IMR-90 (cell line): ENCODE results near the gene NAGPA. TPM values are rescaled to one million over a fixed set of nuclear protein-coding genes. Genes with fewer than 3 reads are reported as not detected.

Experiments
- ATAC-seq: fragments of 200-7000 bp; cut with Tn5 transposase; 2 replicates; pipeline ENCODE4 v1.9.1; 2020; ENCODE audit warnings: low read depth, mild to moderate bottlenecking, moderate library complexity
- BruUV-seq: library from RNA; stranded (reverse); fragments of 400-500 nt; replicated peaks from 2 replicates; lab custom pipeline; 2021; lab: Mats Ljungman, UMichigan
- CTCF ChIA-PET: fragments of 300-600 bp; formaldehyde crosslinking; extraction: SDS; loops from one replicate; lab custom pipeline; 2021; ENCODE audit warnings: antibody characterized with exemption; lab: Yijun Ruan, JAX
- POLR2A ChIA-PET: fragments of 300-600 bp; sonication (Branson Sonifier 250); formaldehyde crosslinking; loops from one replicate; lab custom pipeline; 2022; ENCODE audit warnings: antibody characterized with exemption; ENCODE audit not compliant: unreplicated experiment; lab: Charles Lee
- DNase-seq: peaks from one replicate; pipeline ENCODE4 v3.0.0; 2013
- H2AFZ ChIP-seq: replicated peaks from 2 replicates; pipeline ENCODE3; 2013; ENCODE audit warnings: low read length, mild to moderate bottlenecking; ENCODE audit not compliant: poor library complexity
- H2AK5ac ChIP-seq: 2 replicates; pipeline ENCODE4 v1.6.1; 2013; ENCODE audit warnings: low read depth, low read length, inconsistent platforms
- H2AK9ac ChIP-seq: replicated peaks from 2 replicates; pipeline ENCODE3; 2013; ENCODE audit warnings: mild to moderate bottlenecking, low read depth, low read length, moderate library complexity; ENCODE audit not compliant: poor library complexity
- H2BK120ac ChIP-seq: 2 replicates; pipeline ENCODE4 v1.6.1; 2013; ENCODE audit warnings: low read depth, low read length, inconsistent platforms
- H2BK15ac ChIP-seq: 3 replicates; pipeline ENCODE4 v1.6.1; 2013; ENCODE audit warnings: low read depth, low read length, inconsistent platforms
- H2BK20ac ChIP-seq: 2 replicates; pipeline ENCODE4 v1.6.1; 2013; ENCODE audit warnings: low read depth, mild to moderate bottlenecking, inconsistent platforms, low read length, moderate library complexity
- H2BK5ac ChIP-seq: 2 replicates; pipeline ENCODE4 v1.6.1; 2013; ENCODE audit warnings: mild to moderate bottlenecking, low read depth, low read length, inconsistent platforms; ENCODE audit not compliant: poor library complexity, severe bottlenecking
- H3K14ac ChIP-seq: replicated peaks from 2 replicates; pipeline ENCODE4 v1.6.1; 2013; ENCODE audit warnings: low read depth, low read length, inconsistent platforms
- H3K18ac ChIP-seq: 2 replicates; pipeline ENCODE4 v1.6.1; 2013; ENCODE audit warnings: low read depth, low read length, control low read depth
- H3K23ac ChIP-seq: 2 replicates; pipeline ENCODE4 v1.6.1; 2013; ENCODE audit warnings: low read depth, low read length, inconsistent platforms
- H3K27ac ChIP-seq: 2 replicates; pipeline ENCODE4 v1.5.1; 2013; ENCODE audit warnings: mild to moderate bottlenecking, control low read depth, low read length; ENCODE audit not compliant: insufficient read depth
- H3K27me3 ChIP-seq: 2 replicates; pipeline ENCODE4 v1.6.1; 2013; ENCODE audit warnings: low read length; ENCODE audit not compliant: control insufficient read depth, insufficient read depth
- H3K36me3 ChIP-seq: 2 replicates; pipeline ENCODE4 v1.6.1; 2013; ENCODE audit warnings: low read length, mixed read lengths; ENCODE audit not compliant: control insufficient read depth, insufficient read depth
- H3K4ac ChIP-seq: 2 replicates; pipeline ENCODE4 v1.6.1; 2013; ENCODE audit warnings: low read depth, low read length, inconsistent platforms
- H3K4me1 ChIP-seq: 2 replicates; pipeline ENCODE4 v1.6.1; 2013; ENCODE audit warnings: low read length, mixed read lengths; ENCODE audit not compliant: control insufficient read depth, insufficient read depth
- H3K4me2 ChIP-seq: 2 replicates; pipeline ENCODE4 v1.6.1; 2013; ENCODE audit warnings: low read depth, mild to moderate bottlenecking, control low read depth, low read length, moderate library complexity
- H3K4me3 ChIP-seq: 2 replicates; pipeline ENCODE4 v1.5.1; 2013; ENCODE audit warnings: low read depth, mild to moderate bottlenecking, control low read depth, low read length, moderate library complexity; ENCODE audit not compliant: insufficient read depth
- H3K56ac ChIP-seq: 2 replicates; pipeline ENCODE4 v1.6.1; 2013; ENCODE audit warnings: low read length, inconsistent platforms; ENCODE audit not compliant: insufficient read depth; ENCODE audit errors: extremely low read depth
- H3K79me1 ChIP-seq, 2 experiments: 2 replicates each; pipeline ENCODE4 v1.6.1; 2013; ENCODE audit warnings: low read length in 2 of 2, inconsistent platforms in 1 of 2, low read depth in 1 of 2
- H3K9ac ChIP-seq: 2 replicates; pipeline ENCODE4 v1.6.1; 2013; ENCODE audit warnings: low read depth, low read length, control low read depth
- H3K9me1 ChIP-seq: 2 replicates; pipeline ENCODE4 v1.6.1; 2013; ENCODE audit warnings: low read length, inconsistent platforms; ENCODE audit not compliant: insufficient read depth
- H3K9me3 ChIP-seq: 2 replicates; pipeline ENCODE4 v1.6.1; 2013; ENCODE audit warnings: low read length; ENCODE audit not compliant: control insufficient read depth, insufficient read depth
- H4K20me1 ChIP-seq: 2 replicates; pipeline ENCODE4 v1.6.1; 2013; ENCODE audit warnings: low read length, inconsistent platforms; ENCODE audit not compliant: insufficient read depth
- H4K5ac ChIP-seq: 2 replicates; pipeline ENCODE4 v1.6.1; 2013; ENCODE audit warnings: mild to moderate bottlenecking, low read depth, low read length, control low read depth
- H4K8ac ChIP-seq, 2 experiments: 2 replicates each; pipeline ENCODE4 v1.6.1; 2013; ENCODE audit warnings: low read depth in 2 of 2, low read length in 2 of 2, control low read depth in 1 of 2, inconsistent platforms in 1 of 2
- H4K91ac ChIP-seq: 2 replicates; pipeline ENCODE4 v1.6.1; 2013; ENCODE audit warnings: low read depth, low read length, inconsistent platforms; ENCODE audit not compliant: insufficient read depth
- CEBPB ChIP-seq: IDR thresholded peaks from 2 replicates; pipeline ENCODE4 v1.6.1; 2012; ENCODE audit warnings: low read depth, low read length, improper control_type of control experiment
- CHD1 ChIP-seq: IDR thresholded peaks from 2 replicates; pipeline ENCODE4 v1.6.1; 2012; ENCODE audit warnings: low read depth, low read length, improper control_type of control experiment
- ELK1 ChIP-seq: fragments of 150-350 bp; IDR thresholded peaks from 2 replicates; pipeline ENCODE4 v1.6.1; 2016; ENCODE audit warnings: low read depth, mild to moderate bottlenecking, low read length, moderate library complexity, borderline replicate concordance
- FOS ChIP-seq: fragments of 150-350 bp; IDR thresholded peaks from 2 replicates; pipeline ENCODE4 v1.6.1; 2016; ENCODE audit warnings: low read depth, low read length
- MAFK ChIP-seq: IDR thresholded peaks from 2 replicates; pipeline ENCODE4 v1.6.1; 2012; ENCODE audit warnings: low read depth, low read length, improper control_type of control experiment
- MAZ ChIP-seq: IDR thresholded peaks from 2 replicates; pipeline ENCODE4 v1.6.1; 2012; ENCODE audit warnings: low read depth, mild to moderate bottlenecking, low read length, improper control_type of control experiment, moderate library complexity, borderline replicate concordance
- POLR2A ChIP-seq: IDR thresholded peaks from 2 replicates; pipeline ENCODE4 v1.6.1; 2012; ENCODE audit warnings: mild to moderate bottlenecking, low read depth, low read length
- RAD21 ChIP-seq: IDR thresholded peaks from 2 replicates; pipeline ENCODE4 v1.6.1; 2012; ENCODE audit warnings: low read length, improper control_type of control experiment
- RCOR1 ChIP-seq: IDR thresholded peaks from 2 replicates; pipeline ENCODE4 v1.6.1; 2012; ENCODE audit warnings: mild to moderate bottlenecking, low read length, improper control_type of control experiment; ENCODE audit not compliant: insufficient replicate concordance
- SMC3 ChIP-seq: fragments of 150-350 bp; IDR thresholded peaks from 2 replicates; pipeline ENCODE4 v1.6.1; 2016; ENCODE audit warnings: low read depth, mild to moderate bottlenecking, antibody characterized with exemption, low read length, moderate library complexity
- USF2 ChIP-seq: fragments of 150-350 bp; IDR thresholded peaks from 2 replicates; pipeline ENCODE4 v1.6.1; 2017; ENCODE audit warnings: mild to moderate bottlenecking, antibody characterized with exemption, low read length, low read depth
- WGBS, 2 experiments: methylation state at CpG; one replicate each; pipeline versions ENCODE4 v1.1.5 to v1.1.7; 2013; ENCODE audit warnings: missing lambda C conversion rate in 2 of 2; ENCODE audit not compliant: insufficient read length in 1 of 2; ENCODE audit errors: extremely low coverage in 2 of 2; 5-methylcytosine and 5-hydroxymethylcytosine counted together
- dilution Hi-C: fragments of 300-500 bp; cut with HindIII; formaldehyde crosslinking; loops from one replicate; pipeline ENCODE4 v1.14.3; 2018; ENCODE audit warnings: low sequenced_read_pairs; ENCODE audit not compliant: unreplicated experiment
- in situ Hi-C: fragments of 300-500 bp; cut with MboI; formaldehyde crosslinking; loops from 3 replicates; pipeline ENCODE4 v1.14.3; 2019; ENCODE audit warnings: low sequenced_read_pairs, inconsistent platforms, mixed read lengths
- intact Hi-C: fragments of 100-400 bp; cut with micrococcal nuclease; formaldehyde crosslinking; loops from 2 replicates; pipeline ENCODE4 v1.10.0; 2022
- polyA plus RNA-seq, 3 experiments: library from polyadenylated mRNA; depleted of rRNA; stranded (reverse); fragments of >200 nt; gene quantifications; 2 replicates each; pipeline ENCODE4 v1.2.3, GENCODE V29; 2012; ENCODE audit warnings: low replicate concordance in 1 of 3
- total RNA-seq: library from RNA; depleted of rRNA; stranded (reverse); fragments of >200 nt; gene quantifications from 2 replicates; pipeline ENCODE4 v1.2.3, GENCODE V29; 2012

The NAGPA gene
- total and polyA plus RNA-seq, 2 of the 4 experiments (the other 2 are of a cell fraction): 6.5 to 12.2 TPM

GRCh38 chr16:4988647-4989046 is 45.1 kb downstream of the NAGPA start:
- Histone ChIP-seq H3K18ac (no peak overlapping the region), H2BK15ac (no peak overlapping the region), H2AK5ac (no peak overlapping the region), H3K56ac (no peak overlapping the region), H3K36me3 (no peaks in the 10 kb centered on the region), H2AFZ (no peak overlapping the region), H3K23ac (no peak overlapping the region), H3K9ac (no peak overlapping the region), H2BK120ac (no peak overlapping the region), H3K4me2 (no peak overlapping the region), H3K4ac (no peak overlapping the region), H3K9me1 (no peaks in the 10 kb centered on the region), H3K27me3 (peaks cover 28% of the 10 kb centered on the region), H2AK9ac (no peak overlapping the region), H3K4me1 (no peaks in the 10 kb centered on the region), H3K4me3 (no peak overlapping the region), H4K8ac (no peak overlapping the region), H4K91ac (no peak overlapping the region), H2BK5ac (no peak overlapping the region), H3K9me3 (no peaks in the 10 kb centered on the region), H2BK20ac (no peak overlapping the region), H3K27ac (no peak overlapping the region), H3K14ac (no peak overlapping the region), H3K79me1 (no peaks in the 10 kb centered on the region), H4K20me1 (no peaks in the 10 kb centered on the region), H4K5ac (no peak overlapping the region)
- DNase-seq (no peak), ATAC-seq (no peak)
- in situ Hi-C loops: no loop called here
- no TSS peak for BruUV-seq
- TF ChIP-seq USF2 (no peak), SMC3 (no peak), POLR2A (no peak), FOS (no peak), CEBPB (no peak), CHD1 (no peak), RCOR1 (no peak), MAFK (no peak), MAZ (no peak), RAD21 (no peak), ELK1 (no peak)
- 50% methylated on average over 1 of the region's 5 CpGs; no CpG with 5 or more reads in 1 of the 2 experiments for WGBS, 2 experiments
- intact Hi-C loops: no loop called here
- dilution Hi-C loops: no loop called here
- ChIA-PET CTCF (no interaction called here), POLR2A (no interaction called here)
